GM18870 (cell line): ENCODE measurements around the gene MYO1E.

ENCODE experiments used
- ATAC-seq: cut with Tn5 transposase; IDR thresholded peaks from one replicate; pipeline ENCODE4 v1.9.1; 2021; ENCODE audit warnings: moderate library complexity; ENCODE audit not compliant: unreplicated experiment

Gene MYO1E

DNA sequence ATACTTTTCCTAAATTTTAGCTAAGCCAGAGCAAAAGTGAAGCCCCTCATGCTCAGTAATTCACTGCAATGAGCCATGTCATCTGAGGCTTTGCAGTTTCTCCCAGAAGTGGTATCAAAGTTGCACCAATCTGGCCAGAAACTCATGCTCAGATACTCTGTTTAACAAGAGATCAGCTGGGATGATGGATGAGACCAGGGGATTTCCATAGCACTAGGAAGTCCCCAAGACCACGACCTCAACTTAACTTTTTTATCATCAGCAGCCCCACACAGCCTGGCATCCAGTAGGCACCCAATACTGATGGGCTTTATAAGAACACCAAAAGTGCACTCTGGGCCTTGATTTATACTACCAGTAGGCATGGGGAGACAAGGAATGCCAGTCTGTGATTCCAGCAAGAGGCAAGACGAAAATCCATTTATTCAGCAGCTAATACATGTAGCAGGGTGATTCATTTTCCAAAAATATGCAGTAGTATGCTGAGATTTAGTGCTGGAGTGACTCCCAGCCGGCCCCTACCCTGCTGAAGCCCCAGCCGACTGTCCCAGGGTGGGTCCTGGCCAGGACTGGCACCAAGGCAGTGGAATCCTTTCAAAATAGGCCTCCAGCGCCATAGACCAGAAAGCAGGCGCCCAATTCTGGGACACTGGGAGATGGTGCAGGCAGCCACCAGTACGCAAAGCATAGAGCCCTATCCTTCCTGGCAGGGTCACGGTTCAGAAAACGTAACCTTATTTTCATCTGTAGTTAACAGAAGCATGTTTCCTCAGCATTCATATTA lies 166.6 kb downstream of the MYO1E start:
- no peak for ATAC-seq

DNA sequence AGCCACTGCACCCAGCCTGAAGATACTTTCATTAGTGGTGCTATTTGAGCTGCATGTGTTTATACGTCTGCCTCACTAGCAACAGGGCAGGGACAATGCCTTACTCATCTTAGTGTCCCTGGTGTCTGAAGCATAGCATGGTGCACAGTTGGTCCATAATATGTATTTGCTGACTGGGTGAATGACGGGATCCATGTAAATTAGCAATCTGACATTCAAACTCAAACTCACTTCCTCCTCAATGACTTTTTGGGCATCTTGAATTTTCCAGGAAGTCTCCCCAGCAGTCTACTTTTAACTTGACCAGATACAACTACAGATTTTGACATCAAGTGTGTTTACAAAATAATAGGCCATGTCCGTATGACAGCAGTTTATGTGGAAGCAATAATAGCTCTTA lies 169.0 kb downstream of the MYO1E start:
- no peak for ATAC-seq

GRCh38 chr15:59203008-59203407 lies 169.7 kb downstream of the MYO1E start:
- ATAC-seq = no peak

GRCh38 chr15:59200560-59200959 lies 172.1 kb downstream of the MYO1E start:
- ATAC-seq = no peak

DNA sequence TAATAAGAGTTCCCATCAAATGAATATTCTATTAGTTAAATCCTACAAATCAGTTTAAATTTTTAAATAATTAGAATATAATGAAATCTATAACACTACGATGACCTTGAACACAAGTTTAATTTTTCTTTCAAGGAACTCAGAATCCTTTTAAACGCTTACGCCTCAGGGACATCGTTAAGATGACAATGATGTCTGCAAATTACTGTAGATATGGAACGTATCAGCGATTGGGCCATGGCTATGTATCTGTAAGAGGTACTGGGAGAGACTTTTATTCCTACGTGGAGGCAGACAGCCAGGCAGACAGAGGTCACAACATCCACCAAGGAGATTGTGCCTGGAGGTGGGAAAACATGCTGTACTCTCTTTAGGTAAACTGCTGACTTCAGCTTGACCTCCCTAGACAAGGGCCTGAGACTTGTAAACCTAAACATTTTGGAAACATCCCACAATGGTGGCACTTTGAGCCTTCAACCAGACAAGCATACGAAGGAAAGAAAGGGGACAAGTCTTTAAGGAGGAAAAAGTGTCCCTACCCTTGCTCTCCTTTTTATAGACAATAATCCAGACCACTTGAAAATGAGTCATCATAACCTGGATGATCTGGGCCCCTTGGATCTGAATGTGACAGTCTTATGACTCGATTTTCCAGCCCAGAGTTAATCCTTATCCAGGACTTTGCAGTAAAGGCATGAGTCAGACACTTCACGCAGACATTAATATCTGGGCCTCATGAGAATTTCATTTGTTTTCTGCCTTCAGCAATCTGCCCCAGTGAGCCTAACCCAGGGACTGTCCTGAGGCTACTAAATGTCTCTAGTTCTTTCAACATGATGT lies 172.8 kb downstream of the MYO1E start:
- no peak for ATAC-seq

- no peak for ATAC-seq
Measured at GRCh38 chr15:59197454-59197853, 175.2 kb downstream of the MYO1E start.

- no peak for ATAC-seq
Measured at GRCh38 chr15:59196416-59196815, 176.3 kb downstream of the MYO1E start.

- no peak for ATAC-seq
Measured at GRCh38 chr15:59194639-59195325, 177.9 kb downstream of the MYO1E start.

DNA sequence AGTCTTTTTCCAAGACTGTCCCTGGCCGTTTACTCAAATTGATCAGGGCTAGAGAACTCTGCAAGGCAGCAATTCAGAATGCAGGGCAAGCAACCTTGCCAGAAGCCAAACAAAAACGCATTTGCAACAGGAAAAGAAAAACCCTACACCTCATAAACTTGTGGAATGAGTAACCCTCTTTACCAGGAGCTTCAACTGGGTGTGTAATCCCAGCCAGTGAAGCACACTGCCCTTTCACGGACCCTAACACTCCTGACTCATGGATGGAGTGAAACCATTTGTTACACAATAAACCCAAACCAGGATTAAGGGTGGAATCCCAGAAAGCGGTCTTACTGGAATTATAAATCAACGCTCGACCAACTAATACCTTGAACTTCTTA lies 180.8 kb downstream of the MYO1E start:
- ATAC-seq = no peak

GRCh38 chr15:59190291-59190690 lies 182.4 kb downstream of the MYO1E start:
- no peak for ATAC-seq

DNA sequence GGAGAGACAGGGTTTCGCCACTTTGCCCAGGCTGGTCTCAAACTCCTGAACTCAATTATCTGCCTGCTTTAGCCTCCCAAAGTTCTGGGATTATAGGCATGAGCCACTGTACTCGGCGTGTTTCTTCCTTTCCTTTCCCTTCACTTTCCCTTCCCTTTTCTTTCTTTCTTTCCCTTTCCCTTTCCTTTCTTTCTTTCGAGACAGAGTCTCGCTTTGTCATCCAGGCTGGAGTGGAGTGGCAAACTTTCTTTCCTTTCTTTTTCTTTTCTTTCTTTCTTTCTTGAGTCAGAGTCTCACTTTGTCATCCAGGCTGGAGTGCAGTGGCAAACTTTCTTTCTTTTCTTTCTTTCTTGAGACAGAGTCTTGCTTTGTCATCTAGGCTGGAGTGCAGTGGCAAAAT lies 183.4 kb downstream of the MYO1E start:
- no peak for ATAC-seq

GRCh38 chr15:59186501-59186900 lies 186.2 kb downstream of the MYO1E start:
- no peak for ATAC-seq

DNA sequence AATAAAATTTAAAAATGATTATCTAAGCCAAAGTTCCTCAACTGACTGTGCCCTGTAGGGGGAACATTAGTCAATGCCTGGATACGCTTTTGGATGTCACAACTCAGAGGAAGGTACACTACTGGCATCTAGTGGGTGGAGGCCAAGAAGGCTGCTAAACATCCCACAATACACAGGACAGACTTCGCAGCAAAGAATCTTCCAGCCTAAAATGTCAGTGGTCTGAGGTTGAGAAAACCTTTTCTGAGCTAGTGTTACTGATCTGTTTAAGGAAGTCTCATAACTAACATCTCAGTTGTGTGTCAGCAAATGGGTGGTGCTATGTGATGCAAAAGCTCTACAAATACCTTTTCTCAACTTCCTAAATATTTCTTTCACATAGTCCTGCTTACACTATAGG lies 186.9 kb downstream of the MYO1E start:
- no peak for ATAC-seq

GRCh38 chr15:59180945-59181600 lies 191.6 kb downstream of the MYO1E start:
- ATAC-seq = no peak

- no peak for ATAC-seq
Measured at GRCh38 chr15:59179717-59180116, 193.0 kb downstream of the MYO1E start.

- no peak for ATAC-seq
Measured at GRCh38 chr15:59178151-59178695, 194.4 kb downstream of the MYO1E start.

- no peak for ATAC-seq
Measured at GRCh38 chr15:59177317-59177660, 195.4 kb downstream of the MYO1E start.

DNA sequence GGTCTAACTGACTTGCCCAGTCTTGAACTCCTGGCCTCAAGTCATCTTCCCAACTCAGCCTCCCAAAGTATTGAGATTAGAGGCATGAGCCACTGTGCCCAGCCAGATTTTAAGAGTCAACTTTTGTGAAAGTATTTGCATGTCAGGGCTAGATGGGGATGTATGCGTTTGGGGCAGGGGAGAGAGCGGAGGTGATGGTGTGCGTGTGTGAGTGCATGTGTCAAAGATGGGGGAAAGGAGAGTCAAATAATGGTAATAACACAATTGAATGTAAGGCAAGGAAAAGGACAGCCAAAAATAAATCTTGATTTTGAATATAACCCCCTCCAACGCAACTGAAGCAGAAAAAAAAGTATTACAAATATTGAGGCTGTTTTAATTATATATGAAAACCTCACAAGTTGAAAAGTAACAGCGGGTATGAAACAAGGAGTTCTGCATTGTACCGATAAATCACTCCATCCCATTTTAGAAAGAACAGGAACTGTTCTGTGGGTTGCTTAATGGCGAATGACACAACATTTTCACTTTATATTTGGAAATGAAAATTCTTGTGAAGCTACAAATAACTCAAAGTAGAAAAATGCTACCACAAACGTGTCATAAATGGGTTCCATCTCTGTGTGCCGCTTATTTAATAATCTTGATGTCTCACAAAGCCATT lies 195.9 kb downstream of the MYO1E start:
- no peak for ATAC-seq

DNA sequence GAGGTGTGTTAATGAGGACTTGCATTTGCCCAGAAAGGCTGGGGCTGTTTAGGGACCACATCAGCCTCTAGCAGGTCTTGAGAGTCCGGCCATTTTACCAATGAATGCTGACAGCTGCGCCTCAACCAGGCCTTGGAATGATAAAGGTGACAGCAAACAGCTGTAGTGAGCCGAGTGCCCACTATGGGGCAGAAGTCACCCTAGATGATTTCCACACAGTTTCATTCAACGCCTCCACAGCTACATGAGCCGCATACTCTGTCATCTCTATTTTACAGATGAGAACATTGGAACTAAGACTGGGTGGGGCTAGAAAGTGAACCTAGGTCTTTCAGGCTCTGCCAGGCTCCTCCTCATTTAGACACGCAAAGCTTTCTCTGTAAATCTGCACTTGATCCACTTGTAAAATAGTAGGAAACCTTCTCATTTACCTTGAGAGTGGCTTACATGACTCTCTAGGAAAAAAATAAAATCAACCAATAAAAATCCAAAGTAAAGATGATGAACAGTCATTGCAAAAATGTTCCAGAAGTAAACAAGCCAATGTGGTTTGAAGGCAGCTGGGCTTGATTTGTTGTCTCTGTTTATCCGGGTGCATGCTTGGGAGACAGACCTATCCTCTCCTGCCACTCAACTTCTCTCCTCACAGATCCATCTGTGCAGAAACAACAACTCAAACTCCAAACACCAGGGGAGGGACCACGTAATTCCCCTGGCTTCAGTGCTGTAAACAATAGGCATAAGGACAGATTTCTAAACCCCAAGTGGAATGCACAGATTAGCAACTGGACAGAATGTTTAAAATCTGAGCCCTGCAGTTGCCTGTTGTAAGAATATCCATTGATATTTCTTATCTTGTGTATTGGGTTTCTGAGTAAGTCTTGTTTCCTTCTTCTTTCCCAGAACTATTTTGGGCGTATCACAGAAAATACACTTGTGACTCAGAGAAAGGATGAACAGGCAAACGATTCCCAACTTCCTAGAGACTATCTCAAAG lies 197.5 kb downstream of the MYO1E start:
- no peak for ATAC-seq
